HG03457 (cell line): ENCODE data around the gene PCNT.
A peak's percentile ranks its signal among the peaks of the same experiment; 100 is the strongest.
"Not testable (repeated sequence)": the region's sequence is repeated elsewhere in the genome, so short reads cannot be mapped to it uniquely, and the experiment has no call there.

Experiments used
- ATAC-seq: cut with Tn5 transposase; IDR thresholded peaks from one replicate; pipeline ENCODE4 v1.9.1; 2021; ENCODE audit warnings: moderate number of reproducible peaks; ENCODE audit not compliant: unreplicated experiment

PCNT gene

DNA sequence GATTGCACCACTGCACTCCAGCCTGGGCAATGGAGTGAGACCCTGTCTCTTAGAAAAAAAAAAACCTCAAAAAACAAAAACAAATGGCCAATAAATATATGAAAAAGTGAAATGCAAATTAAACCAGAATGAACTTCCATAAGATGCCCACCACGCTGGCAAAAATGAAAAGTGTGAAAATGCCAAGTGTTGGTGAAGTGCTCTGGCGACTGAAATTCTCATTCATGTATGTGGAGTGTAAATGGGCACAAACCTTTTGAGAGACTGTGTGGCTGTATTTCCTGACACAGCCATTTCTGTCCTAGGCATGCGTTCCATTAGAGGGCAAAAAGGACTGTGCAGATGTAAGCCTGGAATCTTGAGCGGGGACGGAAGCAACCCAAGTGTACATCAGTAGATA is 19.5 kb upstream of the PCNT start:
- ATAC-seq, result no peak

- ATAC-seq, result no peak
These were observed 19.0 kb upstream of the PCNT start for GRCh38 chr21:46304955-46305354.

GRCh38 chr21:46307625-46308024 is 16.3 kb upstream of the PCNT start:
- ATAC-seq, result no peak

DNA sequence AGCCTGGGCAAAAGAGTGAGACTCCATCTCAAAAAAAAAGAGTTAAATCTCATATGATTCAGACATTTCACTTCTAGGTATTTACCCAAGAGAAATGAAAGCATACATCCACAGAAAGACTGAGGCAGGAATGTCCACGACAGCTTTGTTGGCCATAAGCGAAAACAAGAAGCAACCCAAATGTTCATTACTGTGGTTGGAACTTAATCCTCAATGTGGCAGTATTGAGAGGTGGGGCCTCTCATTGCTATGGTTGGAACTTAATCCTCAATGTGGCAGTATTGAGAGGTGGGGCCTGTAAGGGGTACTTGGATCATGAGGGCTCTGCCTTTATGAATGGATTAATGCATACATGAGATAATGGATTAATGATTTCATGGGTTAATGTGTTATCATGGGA is 15.5 kb upstream of the PCNT start:
- no peak for ATAC-seq

- ATAC-seq, result not testable (repeated sequence)
These were observed 13.7 kb upstream of the PCNT start for GRCh38 chr21:46310260-46310659.

- no peak for ATAC-seq
These were observed 12.4 kb upstream of the PCNT start for GRCh38 chr21:46311568-46311967.

DNA sequence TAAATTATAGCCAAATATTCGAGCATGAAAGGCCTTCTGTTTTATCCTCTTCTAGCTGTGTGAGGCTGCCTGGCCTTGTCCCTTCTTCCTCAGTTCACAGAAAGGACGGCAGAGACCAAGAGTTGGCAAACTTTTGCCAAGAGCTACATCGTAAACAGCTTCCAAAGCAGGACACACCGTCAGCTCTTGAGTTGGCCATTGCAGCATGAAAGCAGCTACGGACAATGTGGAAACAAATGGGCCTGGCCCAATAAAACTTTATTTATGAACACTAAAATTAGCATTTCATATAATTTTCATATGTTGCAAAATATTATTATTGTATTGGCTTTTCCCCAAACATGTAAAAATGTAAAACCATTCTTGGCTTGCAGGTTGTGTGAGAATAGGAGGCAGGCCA is 11.0 kb upstream of the PCNT start:
- ATAC-seq, result no peak

- ATAC-seq, result no peak
These were observed 9.4 kb upstream of the PCNT start for GRCh38 chr21:46314441-46315020.

DNA sequence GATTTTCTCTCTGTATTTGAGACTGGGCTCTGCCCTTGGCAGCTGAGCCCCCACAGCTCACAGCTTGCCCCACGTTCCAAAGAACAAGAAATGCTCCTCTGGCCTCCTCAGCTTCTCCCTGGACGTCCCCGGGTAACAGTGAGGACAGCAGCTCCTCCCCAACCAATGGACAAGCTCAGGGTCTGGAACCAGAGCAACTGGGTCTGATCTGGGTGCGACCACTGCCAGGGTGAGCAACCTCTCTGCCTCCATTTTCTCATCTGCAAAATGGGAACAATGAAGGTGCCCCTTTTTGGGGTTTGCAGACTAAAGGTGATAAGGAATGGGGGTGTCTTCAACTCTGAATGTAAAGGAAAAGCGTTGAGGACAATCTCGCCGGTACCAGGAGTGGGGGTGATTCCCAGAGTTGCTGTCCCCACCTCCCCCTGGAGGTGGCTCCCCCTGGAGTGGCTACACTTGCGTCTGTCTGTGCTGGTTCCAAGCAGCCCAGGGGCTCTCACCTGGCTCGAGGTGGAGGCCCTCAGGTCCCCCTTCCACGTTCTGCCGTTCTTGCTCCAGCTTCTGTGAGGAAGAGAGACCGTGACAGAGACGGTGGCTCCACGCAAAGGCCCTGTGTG is 7.1 kb upstream of the PCNT start:
- ATAC-seq, result no peak

- no peak for ATAC-seq
These were observed 6.1 kb upstream of the PCNT start for GRCh38 chr21:46317710-46318463.

GRCh38 chr21:46318464-46318845 is 5.5 kb upstream of the PCNT start:
- ATAC-seq, result no peak

- ATAC-seq, result no peak
These were observed 4.8 kb upstream of the PCNT start for GRCh38 chr21:46319186-46319585.

GRCh38 chr21:46320331-46320801 is 3.6 kb upstream of the PCNT start:
- no peak for ATAC-seq

- no peak for ATAC-seq
These were observed 1.4 kb upstream of the PCNT start for GRCh38 chr21:46322351-46323226.

DNA sequence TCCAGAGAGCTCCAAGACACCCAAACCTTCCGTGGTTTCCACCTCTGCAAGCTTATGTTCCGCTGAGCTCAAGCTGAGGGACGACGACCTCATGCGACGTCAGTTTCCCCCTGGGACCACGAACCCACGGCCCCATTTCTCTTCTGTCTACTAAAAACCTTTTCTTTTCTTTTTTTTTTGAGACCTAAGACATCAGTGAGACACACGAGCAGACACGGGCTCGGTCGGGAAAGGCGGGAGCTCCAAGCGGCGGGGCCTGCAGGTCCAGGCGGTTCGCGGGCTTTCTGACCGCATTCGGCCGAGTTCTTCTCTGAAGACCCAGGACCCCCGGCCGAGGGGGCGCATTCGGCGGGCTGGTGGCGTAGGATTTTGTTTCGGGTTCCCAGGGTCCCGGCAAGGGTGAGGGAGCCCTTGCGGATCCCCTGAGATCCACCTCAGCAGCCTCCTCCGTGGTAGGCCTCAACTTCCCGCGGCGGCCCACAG is 688 bp upstream of the PCNT start:
- ATAC-seq, result no peak

- peak; percentile 36 for ATAC-seq
These were observed 575 bp downstream of the PCNT start for GRCh38 chr21:46324390-46325072.

DNA sequence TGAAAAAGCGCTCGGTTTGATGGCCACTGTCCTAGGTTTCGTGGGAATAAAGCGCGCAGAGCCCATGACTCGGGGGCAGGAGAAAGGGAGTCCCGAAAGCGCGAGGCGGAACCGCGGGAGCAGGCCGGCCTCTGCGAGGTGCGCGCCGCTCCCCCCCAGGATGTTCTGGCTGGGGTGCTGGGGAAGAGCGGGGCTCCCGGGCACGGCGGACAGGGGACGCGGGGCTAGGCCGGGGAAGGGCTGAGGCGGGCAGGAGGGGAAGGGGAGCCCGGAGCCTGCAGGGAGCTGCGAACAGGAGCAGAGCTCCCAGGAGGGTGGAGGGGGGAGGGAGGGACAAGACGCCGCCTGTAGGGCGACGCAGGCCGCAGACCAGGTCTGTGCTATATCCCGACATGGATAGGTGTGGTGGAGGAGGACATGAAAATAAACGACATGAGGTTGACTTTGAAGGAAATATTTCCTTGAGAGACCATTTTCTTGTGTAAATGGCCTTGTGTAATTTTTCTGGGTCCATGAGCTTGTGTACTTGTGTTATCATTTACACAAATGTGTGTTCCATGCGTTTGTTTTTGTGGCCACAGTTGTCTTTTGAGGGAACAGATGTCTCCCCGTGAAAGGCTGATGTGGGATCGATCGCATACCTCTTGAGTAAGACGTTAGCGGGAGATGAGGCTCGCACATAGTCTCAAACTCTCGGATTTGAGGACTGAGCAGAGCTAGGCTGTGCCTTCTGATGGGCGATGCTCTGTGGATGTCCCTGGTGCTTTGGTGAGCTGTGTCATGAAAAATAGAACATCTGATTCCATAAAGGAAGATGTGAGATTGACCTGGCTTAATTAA is 1.3 kb downstream of the PCNT start:
- no peak for ATAC-seq

DNA sequence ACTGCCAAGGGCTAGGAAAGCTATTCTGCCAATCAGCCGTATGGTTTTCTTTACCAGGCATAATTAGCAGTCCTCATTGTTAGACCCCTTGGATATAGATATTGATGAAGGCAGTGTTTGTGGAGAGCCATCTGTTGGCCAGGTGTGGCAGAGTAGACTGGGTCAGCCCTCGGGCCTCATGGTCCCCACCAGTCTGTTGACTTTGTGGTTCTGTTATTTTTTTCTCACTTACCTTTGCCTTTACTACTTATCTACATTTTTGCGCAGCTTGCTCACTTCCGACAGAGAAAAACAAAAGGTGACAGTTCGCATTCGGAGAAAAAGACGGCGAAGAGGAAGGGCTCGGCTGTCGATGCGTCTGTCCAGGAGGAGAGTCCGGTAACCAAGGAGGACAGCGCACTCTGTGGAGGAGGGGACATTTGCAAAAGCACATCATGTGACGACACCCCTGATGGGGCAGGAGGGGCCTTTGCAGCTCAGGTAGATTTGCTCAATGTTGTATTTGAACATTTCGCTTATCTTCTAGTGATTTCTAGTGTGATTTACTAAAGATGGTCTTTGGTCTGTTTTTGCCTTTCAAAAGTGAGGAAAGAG is 2.3 kb downstream of the PCNT start:
- no peak for ATAC-seq

DNA sequence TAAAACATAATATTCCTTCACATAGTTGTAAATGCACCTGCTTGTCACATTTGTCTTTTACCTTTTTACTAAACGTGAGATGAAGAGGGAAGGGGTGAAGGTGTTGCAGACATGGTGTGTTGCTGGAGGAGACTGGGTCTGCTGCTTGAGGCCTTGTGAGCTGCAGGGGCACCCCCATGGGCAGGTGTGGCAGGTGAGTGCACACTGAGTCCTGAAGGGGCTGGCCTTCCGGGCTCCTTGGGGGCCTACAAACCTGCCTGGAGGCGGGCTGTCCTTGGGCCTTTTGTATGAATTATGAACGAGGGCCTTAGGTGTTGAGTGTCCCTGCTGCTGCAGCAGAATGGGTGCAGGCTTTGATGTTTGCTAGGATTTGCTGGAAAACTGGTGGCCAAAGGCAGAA is 3.8 kb downstream of the PCNT start:
- ATAC-seq, result no peak
